Right renal pelvis (tissue), 4 donors: Measurements from ENCODE around the gene GNAQ. TPM values are rescaled to one million over a fixed set of nuclear protein-coding genes. Genes with fewer than 3 reads are reported as not detected.

Experiments used
- DNase-seq, 4 donors: peaks; one replicate each; pipeline ENCODE4 v3.0.0-alpha.2; 2013; ENCODE audit warnings: low read depth in 4 of 4, low spot score in 3 of 4, missing footprints in 1 of 4
- polyA plus RNA-seq, 4 donors: library from polyadenylated mRNA; unstranded; fragments of 120-200 nt; gene quantifications; one replicate each; pipeline ENCODE4 v1.2.1, GENCODE V29; 2013; ENCODE audit not compliant: insufficient read length in 4 of 4

GNAQ gene
- polyA plus RNA-seq, 4 donors, result 52.8 to 75.0 (median 72.2) TPM

- no peak for DNase-seq
Measured at GRCh38 chr9:77980622-77981021, 51.0 kb downstream of the GNAQ start.

DNA sequence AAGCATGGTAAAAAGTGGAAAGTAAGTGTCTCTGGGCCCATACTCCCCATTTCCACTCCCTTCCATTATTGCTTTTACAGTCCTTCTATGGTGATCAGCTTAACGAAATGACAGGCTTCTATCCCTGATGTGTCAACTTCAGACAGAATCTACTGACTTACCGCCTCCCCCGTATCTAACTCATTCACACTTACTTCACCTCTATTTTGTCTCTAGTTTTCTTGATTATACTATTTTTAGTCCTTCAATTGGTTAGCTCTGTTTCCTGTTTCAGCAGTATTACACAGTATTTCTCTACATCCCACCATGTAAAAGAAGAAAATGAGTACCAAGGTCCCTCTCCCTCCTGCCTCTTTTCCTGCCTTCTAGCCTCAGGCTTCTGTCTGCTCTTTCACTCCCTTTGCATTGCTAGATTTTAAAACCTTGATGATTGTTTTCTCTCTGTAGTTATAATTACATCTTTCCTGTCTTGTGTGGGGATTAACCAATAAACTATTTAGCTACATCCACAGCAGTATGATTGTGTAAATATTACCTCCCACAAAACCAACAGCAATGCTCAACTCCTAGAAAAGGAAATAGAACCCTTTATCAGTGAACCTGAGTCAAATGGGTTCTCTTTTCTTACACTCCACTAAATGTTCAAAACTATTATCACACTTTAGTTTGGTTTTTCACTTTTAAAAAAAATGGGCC is 53.4 kb downstream of the GNAQ start:
- DNase-seq, result no peak

- peak in 1 of 4 donors; percentile 24 for DNase-seq
Measured at GRCh38 chr9:77977210-77977611, 54.4 kb downstream of the GNAQ start.

DNA sequence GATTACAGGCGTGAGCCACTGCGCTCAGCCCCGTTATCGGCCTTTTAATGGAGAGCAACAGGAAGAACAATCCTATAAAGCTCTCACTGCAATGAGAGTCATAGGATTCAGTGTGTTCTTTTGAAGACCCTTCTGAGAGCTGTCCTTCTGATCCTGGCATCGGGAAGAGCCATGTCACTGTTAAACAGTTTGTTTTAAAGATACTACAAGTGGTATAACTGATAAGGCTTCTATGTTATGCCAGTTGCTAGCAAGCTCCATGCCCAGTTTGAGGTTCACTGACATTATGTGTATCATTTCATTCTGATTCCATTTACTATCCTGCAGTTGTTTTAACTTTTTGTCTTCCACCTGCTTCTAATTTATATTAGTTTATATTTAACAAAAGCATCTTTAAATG is 55.8 kb downstream of the GNAQ start:
- DNase-seq, result no peak

DNA sequence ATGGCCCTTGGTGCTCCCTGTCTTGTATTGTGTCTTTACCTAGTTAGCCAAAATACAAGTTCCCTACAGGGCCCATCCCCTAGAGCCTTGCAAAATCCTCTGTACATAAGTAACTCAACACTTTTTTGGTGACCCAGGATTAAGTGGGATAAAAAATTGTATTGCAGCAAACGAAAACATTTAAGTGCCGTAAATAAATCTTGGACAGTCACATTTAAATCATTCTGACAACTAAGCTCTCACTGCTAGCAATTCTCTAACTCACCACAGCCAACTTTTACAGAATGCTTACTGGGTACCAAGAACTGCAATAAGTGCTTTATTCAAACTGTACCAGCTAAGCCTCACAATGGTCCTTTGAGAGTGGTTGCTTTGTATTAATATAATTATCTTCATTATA is 56.6 kb downstream of the GNAQ start:
- DNase-seq, result no peak

GRCh38 chr9:77974434-77974833 is 57.2 kb downstream of the GNAQ start:
- no peak for DNase-seq

DNA sequence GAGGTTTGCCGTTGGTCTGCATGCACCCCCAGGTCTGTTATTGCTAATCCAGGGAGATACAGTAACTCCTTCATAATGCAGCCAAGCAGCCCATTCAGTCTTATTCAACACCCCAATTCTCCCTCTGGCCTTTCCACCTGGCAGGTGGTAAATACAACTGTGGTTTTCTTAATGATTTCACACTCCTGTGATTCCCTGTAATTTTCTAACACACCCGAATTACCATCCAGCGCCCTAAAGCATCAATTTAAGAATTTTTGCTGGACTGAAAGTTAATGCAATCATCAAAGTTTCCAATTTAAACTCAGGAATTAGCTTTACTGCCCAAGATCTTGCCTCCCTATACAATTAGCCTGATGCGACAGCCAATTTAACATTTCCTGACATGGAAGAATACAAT is 62.5 kb downstream of the GNAQ start:
- DNase-seq, result no peak

DNA sequence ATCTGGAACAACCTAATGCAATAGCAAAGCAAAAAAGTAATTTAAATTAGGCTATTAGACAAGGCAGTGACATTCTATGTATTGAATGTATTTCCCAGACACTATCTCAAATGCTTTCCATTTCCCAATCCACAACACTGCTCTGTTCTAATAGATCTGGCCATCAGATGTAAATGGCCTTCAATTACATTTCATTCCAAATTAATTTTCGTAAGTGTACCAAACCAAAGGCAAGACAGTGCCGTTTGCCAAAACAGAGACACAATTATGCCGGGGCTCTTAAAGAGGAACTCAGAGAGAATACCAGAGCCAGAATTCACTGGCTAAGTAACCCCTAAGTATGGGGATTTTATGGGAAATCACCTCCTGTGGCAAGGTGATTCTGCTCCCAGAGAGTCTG is 63.1 kb downstream of the GNAQ start:
- DNase-seq, result no peak

- DNase-seq, result no peak
Measured at GRCh38 chr9:77966718-77967117, 64.9 kb downstream of the GNAQ start.

DNA sequence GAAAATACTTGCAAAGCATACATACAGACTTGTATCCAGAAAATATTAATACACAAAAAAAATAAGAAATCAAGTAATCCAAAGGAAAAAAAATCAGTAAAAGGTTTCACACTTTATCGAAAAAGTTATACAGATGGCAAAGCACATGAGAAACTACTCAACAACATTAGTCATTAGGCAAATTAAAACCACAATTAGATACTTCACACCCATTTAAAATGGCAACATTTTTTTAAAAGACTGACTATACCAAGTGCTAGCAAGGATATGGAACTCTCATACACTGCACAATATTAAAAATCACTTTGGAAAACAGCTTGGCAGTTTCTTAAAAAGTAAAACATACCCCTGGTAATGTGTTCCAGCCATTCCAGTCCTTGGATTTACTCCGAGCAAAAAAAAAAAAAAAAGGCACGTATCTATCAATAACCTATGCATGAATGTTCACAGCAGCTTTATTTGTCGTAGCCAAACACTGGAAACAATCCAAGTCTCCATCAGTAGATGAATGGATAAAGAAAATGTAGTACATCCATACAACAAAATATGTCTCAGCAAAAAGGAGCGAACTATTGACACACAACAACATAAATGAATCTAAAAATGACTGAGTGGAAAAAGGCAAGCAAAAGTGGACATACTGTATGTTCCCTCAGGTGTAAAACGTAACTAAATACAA is 66.0 kb downstream of the GNAQ start:
- DNase-seq, result no peak

DNA sequence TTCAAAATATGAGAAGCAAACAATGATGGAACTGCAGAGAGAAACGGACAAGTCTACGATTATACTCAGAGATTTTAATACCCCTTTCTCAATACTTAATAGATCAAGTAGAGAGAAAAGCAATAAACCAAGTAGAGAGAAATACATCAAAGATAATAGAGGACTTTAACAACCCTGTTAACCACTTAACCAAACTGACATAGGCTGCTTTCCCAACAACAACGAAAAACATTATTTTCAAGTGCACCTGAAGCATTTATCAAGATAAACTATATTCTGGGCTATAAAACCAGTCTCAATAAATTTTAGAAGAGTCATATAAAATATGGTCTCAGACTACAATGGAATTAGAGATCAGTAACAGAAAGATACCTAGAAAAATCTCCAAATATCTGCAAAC is 67.4 kb downstream of the GNAQ start:
- DNase-seq, result no peak

- no peak for DNase-seq
Measured at GRCh38 chr9:77961541-77961940, 70.1 kb downstream of the GNAQ start.

DNA sequence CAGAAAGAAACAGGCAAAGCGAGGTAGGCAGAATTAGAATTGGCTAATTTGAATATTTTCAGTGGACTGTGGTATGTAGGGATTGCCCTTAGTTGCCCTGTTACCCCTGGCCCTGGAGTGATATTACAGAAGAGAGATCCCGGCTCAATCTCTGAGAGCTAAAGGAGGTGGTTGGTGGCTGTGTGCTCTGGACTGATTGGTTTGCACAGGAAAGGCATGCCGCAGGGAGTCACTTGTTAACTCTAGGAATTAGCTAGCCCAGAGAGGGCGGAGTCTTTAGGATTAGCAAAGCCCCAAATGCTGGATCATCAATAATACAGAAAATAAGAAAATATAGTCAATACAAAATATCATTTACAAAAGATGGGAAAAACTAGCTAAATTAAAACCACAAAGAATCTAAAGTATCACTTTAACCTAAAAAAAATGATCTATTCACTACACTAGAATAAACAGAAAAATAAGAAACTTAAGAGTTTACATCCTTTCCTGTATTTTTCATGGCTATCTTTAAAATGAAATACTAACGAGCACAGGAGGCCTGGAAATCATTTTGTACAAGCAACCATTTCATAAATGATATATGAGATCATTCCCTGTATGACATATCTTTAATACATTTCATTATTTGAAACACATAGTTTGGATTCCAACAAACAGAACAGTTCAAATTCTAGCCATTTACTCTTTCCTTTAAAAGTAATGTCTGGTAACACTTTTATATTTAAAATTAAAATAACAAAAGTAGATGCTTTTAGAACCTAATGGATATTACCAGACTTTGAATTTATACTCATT is 71.1 kb downstream of the GNAQ start:
- no peak for DNase-seq

- no peak for DNase-seq
Measured at GRCh38 chr9:77959803-77960202, 71.8 kb downstream of the GNAQ start.

DNA sequence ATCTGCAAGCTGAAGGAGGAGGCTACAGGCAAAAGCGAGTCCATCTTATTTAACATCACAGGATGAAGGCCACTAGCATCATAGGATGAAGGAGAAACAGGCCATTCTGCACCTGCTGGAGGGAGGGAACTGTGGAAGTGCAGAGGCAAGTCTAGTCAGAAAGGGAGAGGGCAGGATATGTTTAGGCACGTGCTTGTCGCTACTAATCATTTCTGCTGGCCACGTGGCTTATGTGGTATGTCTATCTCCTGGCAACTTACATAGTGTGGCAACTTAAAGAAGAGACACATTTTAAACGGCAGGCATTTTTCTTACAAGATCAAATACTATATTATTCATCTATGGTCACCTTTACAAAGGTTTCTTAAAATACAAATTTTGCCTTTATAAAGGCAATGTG is 74.0 kb downstream of the GNAQ start:
- DNase-seq, result no peak

- DNase-seq, result no peak
Measured at GRCh38 chr9:77956555-77956954, 75.1 kb downstream of the GNAQ start.

- DNase-seq, result no peak
Measured at GRCh38 chr9:77954666-77955015, 77.0 kb downstream of the GNAQ start.

- DNase-seq, result no peak
Measured at GRCh38 chr9:77954013-77954665, 77.5 kb downstream of the GNAQ start.

DNA sequence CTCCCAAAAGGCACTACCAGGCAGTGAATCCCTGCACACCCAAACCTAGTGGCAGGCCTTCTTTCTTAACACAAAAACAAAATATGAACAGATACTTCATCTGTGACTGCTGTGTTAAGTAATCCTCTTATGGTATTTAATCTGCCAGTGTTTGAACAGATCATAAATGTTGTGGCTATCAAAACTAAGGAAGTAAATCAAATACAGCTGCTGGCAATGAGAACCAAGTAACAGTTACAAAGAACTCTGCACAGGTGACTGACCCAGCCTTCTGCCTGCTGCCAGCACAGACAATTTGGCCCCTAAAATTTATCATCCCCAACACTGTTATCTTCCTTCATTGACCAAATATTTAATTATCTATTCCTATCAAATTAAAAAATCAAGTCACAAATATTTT is 78.0 kb downstream of the GNAQ start:
- DNase-seq, result no peak

- no peak for DNase-seq
Measured at GRCh38 chr9:77952635-77953328, 78.8 kb downstream of the GNAQ start.

DNA sequence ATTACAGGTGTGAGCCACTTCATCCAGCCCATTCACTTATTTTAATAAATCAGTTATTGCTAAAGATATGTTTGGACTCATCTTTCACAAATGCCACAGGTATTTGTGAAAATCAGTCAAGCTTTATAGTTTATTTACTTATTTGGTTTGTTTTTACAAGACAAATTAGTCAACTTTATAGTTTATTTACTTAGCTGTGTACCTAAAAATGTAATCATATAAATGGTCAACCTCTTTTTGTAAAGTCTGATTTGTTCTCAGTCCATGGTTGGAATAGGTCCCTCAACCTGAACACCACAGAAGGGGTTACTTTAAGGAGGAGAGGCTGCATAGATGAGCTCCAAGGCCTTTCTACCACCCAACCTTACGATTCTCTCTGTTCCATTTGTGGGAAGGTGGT is 80.2 kb downstream of the GNAQ start:
- DNase-seq, result no peak
